RPMI8226 (cell line): ENCODE results near the gene SYNJ1.
A peak's percentile ranks its signal among the peaks of the same experiment; 100 is the strongest.
"Not testable (repeated sequence)": the region's sequence is repeated elsewhere in the genome, so short reads cannot be mapped to it uniquely, and the experiment has no call there.

ENCODE experiments used
- DNase-seq: peaks from one replicate; pipeline ENCODE4 v3.0.0-alpha.2; 2015

Gene SYNJ1

DNA sequence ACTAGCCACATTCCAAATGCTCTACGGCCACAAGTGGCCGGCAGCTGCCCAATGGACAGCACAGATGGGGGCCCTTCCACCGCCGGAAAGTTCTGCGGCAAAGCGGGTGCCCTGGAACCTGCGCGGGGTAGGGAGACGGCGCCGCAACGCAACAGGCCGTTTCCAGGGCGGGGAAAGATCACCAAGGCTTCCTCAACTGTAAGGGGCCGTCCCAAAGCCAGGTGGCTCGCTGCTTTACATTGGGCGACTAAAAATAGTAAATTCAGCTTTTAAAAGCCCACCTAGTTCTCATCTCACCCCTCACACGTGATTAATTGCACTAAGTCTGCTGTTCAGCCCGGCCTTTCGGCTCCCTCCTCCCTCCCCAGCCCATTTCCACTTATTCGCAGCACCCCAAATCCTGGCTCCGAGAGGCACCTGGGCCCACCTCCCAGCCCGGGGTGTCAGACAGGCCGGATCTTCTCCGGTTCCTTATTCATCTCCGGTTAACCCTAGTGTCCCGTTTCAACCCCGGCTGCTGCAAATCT is 116.3 kb downstream of the SYNJ1 start:
- peak; percentile 63 for DNase-seq

DNA sequence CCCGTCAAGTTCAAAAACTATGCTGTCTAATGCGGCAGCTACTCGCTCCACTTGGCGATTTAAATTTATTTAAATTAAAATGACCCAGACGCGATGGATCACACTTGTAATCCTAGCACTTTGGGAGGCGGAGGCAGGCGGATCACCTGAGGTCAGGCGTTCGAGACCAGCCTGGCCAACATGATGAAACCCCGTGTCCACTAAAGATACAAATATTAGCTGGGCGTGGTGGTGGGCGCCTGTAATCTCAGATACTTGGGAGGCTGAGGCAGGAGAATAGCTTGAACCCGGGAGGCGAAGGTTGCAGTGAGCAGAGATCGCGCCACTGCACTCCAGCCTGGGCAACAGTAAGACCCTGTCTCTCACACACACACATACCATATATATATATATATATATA is 116.9 kb downstream of the SYNJ1 start:
- DNase-seq, result not testable (repeated sequence)

DNA sequence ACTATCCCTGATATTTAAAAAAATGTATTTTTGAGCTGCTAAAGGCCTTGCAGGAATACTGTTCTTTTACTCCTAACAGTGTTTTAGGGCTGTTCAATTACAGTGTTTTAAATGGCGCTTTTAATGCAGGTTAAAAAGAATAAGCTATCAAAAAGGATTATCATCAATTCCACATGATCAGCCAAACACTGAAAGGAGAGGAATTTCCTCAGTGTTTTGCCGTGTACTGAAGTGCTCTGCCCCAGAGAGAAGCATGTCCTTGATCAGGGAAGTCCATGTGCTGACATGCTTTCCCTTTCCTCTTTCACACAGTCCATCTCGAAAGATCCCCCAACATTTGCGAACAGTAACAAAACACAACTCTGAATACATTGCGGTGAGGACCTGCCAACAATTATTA is 119.0 kb downstream of the SYNJ1 start:
- no peak for DNase-seq

DNA sequence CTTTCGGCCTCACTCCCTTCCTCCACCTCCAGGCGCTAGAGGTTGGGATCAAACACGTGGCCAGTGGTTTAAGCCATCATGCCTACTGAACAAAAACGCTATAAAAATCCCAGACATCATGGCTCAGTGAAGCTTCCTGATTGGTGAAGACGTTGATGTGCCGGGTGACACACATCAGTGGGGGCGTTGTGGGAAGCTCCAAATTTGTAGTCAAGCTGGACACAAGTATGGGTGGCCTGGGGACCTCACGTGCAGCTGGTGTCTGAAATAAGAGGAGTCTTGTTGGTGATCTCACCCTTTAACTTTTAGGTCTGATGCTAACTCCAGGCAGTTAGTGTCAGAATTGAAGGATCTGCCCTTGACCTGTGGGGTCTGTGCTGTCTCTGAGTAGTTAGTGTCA is 122.3 kb downstream of the SYNJ1 start:
- DNase-seq, result no peak

DNA sequence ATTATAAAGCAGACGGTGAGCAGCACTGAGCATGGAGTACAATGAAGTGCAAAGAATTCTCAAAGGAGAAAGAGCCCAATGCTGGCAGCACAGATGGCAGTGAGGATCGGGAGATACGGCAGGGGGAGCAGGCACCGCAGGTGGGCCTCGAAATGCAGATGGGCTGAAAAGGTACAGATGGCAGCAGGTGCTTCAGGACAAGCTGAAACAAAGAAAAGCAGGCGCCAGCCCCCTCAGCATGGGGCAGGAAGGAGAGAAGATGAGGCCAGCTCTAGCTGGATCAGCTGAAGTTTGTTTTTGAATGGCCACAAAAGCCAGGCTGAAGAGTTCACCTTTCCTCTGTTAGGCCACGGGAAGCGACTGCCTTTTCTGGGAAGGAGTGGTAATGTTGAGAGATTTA is 123.3 kb downstream of the SYNJ1 start:
- no peak for DNase-seq

DNA sequence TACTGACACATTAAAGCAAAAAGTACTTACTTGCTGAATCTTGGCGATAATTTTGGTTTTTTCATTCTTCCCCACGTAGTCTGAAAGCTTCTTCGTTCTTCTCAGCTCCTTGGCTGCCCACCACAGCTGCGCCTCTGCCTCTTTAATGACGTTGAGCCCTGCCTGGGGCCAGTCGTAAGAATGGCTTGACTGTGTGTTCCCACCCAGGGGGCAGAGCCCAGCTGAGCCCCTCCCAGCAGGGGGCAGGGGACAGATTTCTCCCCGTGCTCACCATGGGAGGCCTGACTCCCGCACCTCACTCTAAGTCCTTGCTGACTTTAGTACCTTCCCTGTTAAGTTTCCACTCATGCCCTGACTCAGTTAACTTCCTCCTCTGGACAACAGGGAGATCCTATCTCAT is 124.7 kb downstream of the SYNJ1 start:
- no peak for DNase-seq

DNA sequence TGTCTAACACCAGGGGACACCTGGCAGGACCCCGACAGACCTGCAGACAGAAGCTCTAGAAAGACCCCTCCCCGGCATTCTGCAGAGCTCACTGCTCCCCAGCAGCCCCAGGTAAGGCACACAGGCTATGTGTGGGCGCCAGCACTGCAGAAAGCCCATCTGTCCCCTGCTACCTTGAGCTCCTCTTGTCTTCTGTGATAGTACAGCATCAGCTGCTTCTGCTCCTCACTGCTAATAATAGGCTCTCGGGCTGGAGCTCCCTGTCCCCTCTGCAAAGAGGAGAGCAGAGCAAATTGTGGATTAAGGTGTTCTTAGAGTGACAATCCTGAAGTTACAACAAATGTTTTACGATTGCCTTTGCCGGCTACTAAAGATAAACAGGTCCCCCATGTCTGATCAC is 125.7 kb downstream of the SYNJ1 start:
- DNase-seq, result no peak

DNA sequence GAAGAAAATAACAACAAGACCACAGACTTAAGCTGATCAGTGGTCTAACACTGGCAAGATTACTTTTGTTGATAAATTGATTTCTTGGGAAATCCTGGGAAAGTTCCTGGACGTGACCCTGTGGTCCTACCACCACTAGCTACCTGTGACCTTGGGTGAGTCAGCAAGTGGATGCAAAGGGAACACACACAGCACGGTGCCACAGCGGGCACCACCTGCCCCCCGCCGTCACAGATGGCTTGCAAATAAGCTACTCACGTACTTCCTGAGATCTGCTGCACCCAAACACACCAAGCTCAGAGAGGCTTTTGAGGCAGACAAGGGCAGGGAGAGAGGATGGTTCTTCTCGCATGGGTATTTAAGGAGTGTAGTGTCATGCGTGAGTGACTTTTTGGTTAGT is 128.3 kb downstream of the SYNJ1 start:
- no peak for DNase-seq

DNA sequence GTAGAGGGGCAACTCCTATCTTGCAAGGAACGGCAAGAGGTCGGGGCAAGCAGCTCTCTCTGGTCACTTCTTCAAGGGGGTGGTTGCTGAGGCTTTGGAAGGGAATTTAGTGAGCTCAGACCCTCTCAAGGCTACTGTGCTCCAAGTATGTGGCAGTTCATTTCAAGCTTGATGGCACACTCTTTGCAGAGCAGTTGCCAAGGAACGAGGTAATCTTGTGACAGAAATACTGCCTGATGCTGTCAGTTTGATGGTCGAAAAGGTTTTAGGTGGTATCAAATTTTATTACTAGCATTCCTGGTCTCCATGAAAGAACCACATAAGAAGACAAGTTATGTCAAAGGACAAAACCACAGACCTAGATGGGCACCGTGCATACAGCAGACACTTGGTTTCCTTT is 128.7 kb downstream of the SYNJ1 start:
- DNase-seq, result no peak

DNA sequence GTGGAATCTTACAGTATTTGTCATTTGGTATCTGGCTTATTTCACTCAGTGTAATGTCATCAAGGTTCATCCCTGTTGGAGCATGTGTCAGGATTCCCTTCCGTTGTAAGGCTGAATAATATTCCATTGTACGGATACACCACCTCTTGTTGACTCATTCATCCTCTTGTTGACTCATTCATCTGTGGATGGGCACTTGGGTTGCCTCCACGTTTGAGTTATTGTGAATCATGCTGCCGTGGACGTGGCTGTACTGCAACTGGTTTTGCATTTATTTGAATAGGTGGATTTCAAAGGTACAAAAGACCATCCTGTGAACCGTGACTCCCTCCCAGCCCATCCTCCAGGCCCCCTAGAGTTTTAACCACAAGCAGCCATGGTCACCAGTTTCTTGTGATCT is 130.6 kb downstream of the SYNJ1 start:
- no peak for DNase-seq

DNA sequence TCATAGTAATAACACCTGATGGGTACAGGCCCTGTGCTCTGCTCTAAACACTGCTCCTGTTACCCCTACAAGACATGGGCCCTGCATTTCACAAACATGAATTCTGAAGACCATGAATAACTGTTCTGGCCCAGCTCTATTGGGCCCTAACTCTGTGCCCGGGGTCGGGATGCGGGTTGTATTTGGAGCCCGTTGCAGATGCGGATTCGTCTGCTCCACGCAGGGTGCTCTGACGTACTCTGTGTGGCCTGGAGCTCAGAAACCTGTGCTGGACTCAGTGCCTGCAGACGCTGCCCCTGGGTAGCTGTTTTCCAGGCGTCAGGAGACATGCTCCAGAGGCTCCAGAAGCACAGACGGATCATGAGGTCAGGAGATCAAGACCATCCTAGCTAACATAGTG is 132.4 kb downstream of the SYNJ1 start:
- DNase-seq, result no peak

DNA sequence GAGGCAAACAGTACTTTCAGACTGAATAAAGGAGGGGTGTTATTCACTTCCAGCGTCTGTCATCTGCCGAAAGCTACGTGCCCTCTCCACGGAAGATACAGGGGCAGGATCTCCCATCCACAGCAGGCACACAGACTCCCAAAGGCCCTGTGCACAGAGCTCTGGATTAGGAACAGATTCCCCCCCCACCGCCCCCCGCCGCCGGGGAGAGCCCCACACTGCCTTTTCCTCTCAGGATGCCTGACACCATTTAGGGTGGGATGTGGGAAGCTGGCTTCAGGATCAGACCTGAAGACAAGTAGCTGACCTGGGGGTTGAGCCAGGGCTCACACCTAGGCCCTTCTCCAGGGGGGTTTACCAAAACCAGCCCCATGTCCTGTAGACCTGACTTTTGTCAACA is 134.1 kb downstream of the SYNJ1 start:
- DNase-seq, result no peak

DNA sequence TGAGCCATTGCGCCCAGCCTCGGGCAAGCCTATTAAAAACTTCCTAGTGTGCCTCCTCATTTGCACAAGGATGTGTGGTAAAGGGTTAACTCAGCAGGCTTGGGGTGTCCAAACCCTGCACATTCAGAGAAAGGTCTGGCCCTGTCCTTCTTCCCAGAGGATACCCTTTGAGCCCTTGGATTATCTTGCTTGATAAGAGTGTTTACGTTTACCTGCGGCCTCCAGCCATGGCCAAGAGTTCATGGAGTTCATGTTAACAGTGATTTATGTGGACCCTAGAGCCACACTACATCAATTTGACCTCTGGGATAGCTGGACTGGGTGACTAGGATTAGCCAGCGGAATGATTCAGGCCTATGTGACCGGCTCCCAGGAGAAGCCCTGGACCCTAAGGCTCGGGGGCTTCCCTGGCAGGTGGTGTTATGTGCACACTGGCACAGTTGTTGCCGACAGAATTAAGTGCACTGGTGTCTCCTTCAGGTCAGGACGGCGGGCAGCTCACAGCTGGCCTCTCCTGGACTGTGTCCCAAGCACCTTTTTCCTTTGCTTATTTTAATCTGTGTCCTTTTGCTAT is 134.8 kb downstream of the SYNJ1 start:
- DNase-seq, result no peak

DNA sequence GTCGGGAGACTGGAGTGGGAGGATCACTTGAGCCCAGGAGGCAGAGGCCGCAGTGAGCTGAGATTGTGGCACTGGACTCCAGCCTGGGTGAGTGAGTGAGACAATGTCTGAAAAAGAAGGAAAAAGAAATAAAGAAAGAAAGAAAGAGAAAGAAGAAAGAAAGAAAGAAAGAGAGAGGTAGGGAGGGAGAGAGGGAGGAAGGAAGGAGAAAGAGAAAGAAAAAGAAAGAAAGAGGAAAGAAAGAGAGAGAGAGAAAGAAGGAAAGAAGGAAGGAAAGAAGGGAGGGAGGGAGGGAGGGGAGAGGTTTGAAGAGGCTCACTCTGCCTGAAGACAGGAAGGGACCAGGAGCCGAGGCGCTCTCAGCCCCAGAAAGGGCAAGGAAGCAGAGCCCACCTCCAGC is 137.7 kb downstream of the SYNJ1 start:
- no peak for DNase-seq

DNA sequence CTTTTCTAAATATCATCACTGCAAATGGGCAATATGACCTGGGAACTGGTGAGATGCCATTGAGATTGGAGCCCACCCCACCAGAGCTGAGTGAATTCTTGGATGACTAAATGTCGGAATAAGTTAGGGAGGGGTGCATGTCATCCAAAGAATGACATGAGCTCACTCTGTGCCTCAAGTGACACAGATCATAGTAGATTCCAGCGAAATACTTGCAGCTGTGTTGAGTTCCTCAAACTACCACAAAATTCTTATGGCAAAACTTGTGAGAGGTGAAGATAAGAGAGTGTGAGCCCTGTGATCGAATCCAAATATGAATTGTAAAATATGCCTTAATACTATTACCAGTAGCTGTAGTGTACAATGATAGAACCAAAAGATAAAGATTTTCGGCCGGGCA is 140.2 kb downstream of the SYNJ1 start:
- no peak for DNase-seq

DNA sequence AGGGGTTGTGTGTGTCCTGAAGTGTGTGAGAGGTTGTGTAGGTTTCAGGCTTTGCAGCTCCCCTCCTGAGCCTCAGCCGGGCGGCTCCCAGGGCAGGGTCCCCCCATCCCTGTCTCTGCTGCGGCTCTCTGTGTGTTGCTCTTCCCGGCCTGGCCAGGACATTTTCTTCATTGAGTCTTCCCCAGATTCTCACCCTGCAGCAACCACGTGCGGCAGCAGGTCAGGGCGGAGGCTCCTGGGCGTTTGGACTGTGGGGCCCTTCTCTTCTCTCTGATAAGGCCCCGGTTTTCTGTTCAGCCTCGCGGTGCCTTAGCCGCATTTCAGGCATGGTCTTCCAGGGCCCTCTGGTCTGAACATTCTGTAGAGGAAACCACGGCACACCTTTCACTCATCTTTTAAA is 140.7 kb downstream of the SYNJ1 start:
- no peak for DNase-seq

DNA sequence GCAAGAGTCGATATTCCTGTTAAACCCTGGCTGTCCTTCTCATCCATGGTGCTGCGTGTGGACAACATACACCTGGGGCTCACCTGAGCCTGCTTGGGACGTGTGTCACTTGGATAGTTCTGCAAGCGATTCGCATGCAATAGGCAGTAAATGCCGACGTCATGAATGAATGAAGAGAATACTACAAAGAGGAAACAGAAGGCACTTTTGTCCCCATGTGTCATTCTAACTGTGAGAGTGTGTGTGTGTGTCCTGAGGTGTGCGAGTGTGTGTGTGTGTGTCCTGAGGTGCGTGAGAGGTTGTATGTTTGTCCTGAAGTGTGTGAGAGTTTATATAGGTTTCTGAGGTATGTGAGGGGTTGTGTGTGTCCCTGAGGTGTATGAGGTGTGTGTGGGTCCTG is 141.8 kb downstream of the SYNJ1 start:
- DNase-seq, result no peak

DNA sequence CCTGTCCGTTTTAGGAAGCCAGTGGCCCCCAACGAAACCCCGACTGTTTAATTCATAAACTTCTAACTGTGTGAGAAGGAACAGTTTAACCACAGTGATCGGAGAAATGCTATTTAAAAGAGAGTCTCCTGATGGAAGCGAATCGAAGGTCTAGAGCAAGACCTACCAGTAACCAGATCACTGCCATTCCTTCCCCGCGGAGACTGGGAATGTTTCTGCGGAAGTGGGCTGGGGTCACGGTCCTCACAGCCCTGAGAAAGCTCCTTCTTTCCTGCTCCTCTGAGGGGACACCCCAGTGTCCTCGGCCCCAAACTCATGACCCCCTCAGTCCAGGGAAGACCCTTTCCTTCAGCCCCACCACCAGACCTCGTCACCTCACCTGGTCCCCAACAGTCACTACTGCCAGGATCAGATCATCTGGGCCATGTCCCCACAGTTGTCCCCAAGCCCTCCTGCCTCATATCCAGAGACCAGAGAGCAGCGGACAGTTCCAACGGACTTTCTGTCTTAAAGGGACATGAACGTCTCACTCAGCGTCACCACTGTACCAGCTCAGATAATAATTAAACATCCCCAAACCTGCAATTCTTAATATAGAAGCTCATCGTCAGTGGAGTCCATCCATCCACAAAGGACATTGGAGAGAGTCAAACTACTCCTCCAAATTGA is 142.6 kb downstream of the SYNJ1 start, which contains the start of gene TCP10L:
TSS of gene TCP10L (minus strand) at position 482 of the 669 bp plus-strand sequence. CDS start 1,219 bp downstream, outside the sequence.
- no peak for DNase-seq

DNA sequence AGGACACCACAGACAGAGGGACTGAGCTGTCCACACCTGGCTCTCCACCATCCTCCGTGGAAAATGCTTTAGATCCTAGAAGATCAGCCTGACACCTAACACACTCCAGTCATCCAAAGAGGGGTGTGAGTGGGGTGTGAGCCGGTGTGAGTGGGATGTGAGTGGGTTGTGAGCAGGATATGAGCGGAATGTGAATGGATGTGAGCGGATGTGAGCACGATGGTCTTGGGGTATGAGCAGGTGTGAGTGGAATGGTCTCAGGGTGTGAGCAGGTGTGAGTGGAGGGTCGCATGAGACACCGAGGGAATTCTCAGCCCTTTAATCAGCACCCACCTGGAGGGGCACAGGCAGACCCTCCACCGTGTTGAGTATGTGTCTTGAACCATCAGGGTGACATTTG is 143.3 kb downstream of the SYNJ1 start:
- DNase-seq, result no peak

DNA sequence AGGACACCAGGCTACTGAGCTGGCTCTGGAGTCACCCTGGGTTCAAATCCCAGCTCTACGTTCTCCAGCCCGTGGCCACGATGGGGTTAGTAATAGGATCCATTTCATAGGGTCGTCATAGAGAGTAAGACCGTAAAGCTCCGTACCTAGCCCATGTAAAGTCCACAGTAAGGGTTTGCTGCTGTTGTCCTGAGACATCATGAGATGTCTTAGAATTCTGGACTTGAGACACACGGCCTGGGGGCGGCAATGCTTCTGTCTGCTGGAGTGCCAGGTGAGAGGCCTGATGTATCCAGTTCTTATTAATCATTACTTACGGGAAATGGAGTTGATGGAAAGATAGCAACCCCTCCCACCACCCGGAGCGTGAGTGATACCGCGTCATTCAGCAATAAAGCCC is 146.1 kb downstream of the SYNJ1 start:
- DNase-seq, result no peak

DNA sequence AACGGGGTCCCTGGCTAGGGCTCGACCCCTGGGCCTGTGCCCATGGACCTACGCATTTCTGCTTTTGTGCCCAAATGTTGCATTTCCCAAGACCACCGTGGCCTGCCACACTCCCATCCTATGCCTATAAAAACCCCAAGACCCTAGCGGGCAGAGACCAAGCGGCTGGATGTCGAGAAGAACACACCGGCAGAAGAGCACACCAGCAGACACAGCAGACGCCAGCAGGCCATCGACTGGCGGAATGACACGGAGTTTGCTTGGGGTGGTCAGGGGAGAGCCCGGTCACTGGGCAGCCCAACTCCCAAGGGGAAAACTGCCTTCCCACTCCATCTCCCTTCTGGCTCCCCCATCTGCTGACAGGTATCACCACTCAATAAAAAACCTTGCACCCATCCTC is 146.9 kb downstream of the SYNJ1 start:
- no peak for DNase-seq
